Caco-2 (cell line): ENCODE measurements around the gene IRF2. TPM values are rescaled to one million over a fixed set of nuclear protein-coding genes. Genes with fewer than 3 reads are reported as not detected.

Experiments used
- BruUV-seq: library from RNA; stranded (reverse); fragments of 400-500 nt; replicated peaks from 2 replicates; lab custom pipeline; 2021; lab: Mats Ljungman, UMichigan
- CTCF ChIA-PET: fragments of 300-600 bp; sonication (Branson Sonifier 250); formaldehyde crosslinking; loops from one replicate; lab custom pipeline; 2022; ENCODE audit warnings: antibody characterized with exemption; lab: Charles Lee
- POLR2A ChIA-PET: fragments of 300-600 bp; sonication (Branson Sonifier 250); formaldehyde crosslinking; loops from one replicate; lab custom pipeline; 2022; ENCODE audit warnings: antibody characterized with exemption; lab: Charles Lee
- DNase-seq, 2 experiments: peaks; one replicate each; pipeline versions ENCODE4 v3.0.0 to v3.0.0-alpha.2; 2020 to 2022
- H3K27me3 ChIP-seq: replicated peaks from 2 replicates; pipeline ENCODE4 v1.6.0; 2011; ENCODE audit warnings: low read length; ENCODE audit not compliant: control insufficient read depth, insufficient read depth
- H3K36me3 ChIP-seq: 2 replicates; pipeline ENCODE4 v1.5.1; 2011; ENCODE audit warnings: low read length; ENCODE audit not compliant: control insufficient read depth, insufficient read depth
- H3K4me1 ChIP-seq: fragments of 250-450 bp; sonication (Bioruptor Pico); 2 replicates; pipeline ENCODE4 v1.5.1; 2020; ENCODE audit warnings: mild to moderate bottlenecking
- H3K4me3 ChIP-seq: 2 replicates; pipeline ENCODE4 v1.5.1; 2011; ENCODE audit warnings: low read depth, mild to moderate bottlenecking, control low read depth, low read length
- H3K9me3 ChIP-seq: fragments of 250-450 bp; sonication (Bioruptor Pico); 2 replicates; pipeline ENCODE4 v1.5.1; 2020; ENCODE audit warnings: mild to moderate bottlenecking, moderate library complexity
- H3K27ac Mint-ChIP-seq: one replicate; pipeline ENCODE4 v1.8.0; 2022; ENCODE audit warnings: mixed read lengths; ENCODE audit not compliant: unreplicated experiment
- H3K27me3 Mint-ChIP-seq: one replicate; pipeline ENCODE4 v1.8.0; 2022; ENCODE audit warnings: mixed read lengths; ENCODE audit not compliant: insufficient read depth, unreplicated experiment
- H3K36me3 Mint-ChIP-seq: one replicate; pipeline ENCODE4 v1.8.0; 2022; ENCODE audit warnings: mild to moderate bottlenecking, mixed read lengths; ENCODE audit not compliant: insufficient read depth, unreplicated experiment
- H3K4me1 Mint-ChIP-seq: one replicate; pipeline ENCODE4 v1.8.0; 2022; ENCODE audit warnings: low read depth, mixed read lengths; ENCODE audit not compliant: unreplicated experiment
- H3K4me3 Mint-ChIP-seq: one replicate; pipeline ENCODE4 v1.8.0; 2022; ENCODE audit warnings: mild to moderate bottlenecking, moderate library complexity, mixed read lengths; ENCODE audit not compliant: unreplicated experiment
- H3K9me3 Mint-ChIP-seq: one replicate; pipeline ENCODE4 v1.8.0; 2022; ENCODE audit warnings: mixed read lengths; ENCODE audit not compliant: unreplicated experiment
- CTCF ChIP-seq, 2 experiments: fragments of 200-600 bp in 1 of 2; IDR thresholded peaks; 1 replicate in 1 of 2; 2 replicates in 1 of 2; pipeline versions ENCODE4 v1.5.1 to v1.8.0; 2011 to 2022; ENCODE audit warnings: antibody characterized with exemption in 1 of 2, control low read depth in 1 of 2, inconsistent platforms in 1 of 2, low read depth in 1 of 2, low read length in 1 of 2, mild to moderate bottlenecking in 1 of 2, moderate library complexity in 1 of 2; ENCODE audit not compliant: insufficient read depth in 1 of 2, severe bottlenecking in 1 of 2, unreplicated experiment in 1 of 2
- intact Hi-C: fragments of 100-400 bp; cut with micrococcal nuclease; formaldehyde crosslinking; loops from one replicate; pipeline ENCODE4 v1.10.0; 2022; ENCODE audit not compliant: unreplicated experiment
- total RNA-seq: library from RNA; stranded (reverse); gene quantifications from 2 replicates; pipeline ENCODE4 v1.2.3, GENCODE V29; 2022

The IRF2 gene
- total RNA-seq, 1 experiment from 2014 or later: 9.2 TPM

DNA sequence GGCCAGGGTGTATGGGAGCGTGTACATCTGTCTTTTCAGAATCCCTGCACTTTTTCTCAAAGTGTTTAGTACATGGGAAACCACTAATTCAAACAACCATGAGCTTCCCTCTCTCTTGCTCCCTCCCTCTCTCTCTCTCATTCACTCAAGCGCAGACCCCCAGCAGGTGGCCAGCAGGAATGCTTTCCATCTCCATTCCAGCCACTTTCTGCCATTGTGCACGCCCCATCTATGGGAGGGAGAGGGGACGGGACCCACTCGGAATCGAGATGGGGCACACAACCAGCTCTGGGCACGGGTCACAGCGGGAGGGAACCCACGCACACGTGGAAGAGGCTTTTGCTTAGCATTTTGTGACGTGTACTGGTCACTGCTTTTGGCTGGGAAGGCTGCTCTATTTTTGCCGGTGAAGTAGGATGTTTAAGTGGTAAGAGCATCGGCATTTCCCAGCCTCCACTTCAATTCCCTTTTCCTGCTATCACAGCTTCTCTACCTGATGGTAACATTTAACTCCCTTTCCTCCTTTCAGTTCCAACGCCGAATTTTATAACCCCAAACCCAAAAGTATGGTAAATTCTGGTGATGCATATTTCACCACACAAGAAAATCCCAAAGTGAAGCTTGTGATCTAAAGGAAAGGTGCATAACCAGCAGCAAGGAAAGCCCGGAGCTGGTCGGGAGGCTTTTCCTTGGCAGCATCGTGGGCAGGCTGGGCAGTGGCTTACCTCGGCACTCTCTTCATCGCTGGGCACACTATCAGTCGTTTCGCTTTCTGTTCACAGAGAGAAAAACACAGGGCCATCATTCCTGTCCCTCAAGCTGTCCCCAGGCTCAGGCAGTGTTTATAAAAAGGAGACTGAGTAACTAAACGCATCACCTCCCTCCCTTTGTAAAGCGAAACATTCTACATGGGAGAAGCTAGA, 84.1 kb downstream of the IRF2 start:
- no TSS peak for BruUV-seq

GRCh38 chr4:184388106-184388505, 86.2 kb downstream of the IRF2 start:
- H3K4me3 ChIP-seq: no peak overlapping the region
- Mint-ChIP-seq H3K4me3 (no peak overlapping the region), H3K27ac (no peak overlapping the region), H3K4me1 (peaks cover 24% of the 10 kb centered on the region), H3K36me3 (peaks cover 10% of the 10 kb centered on the region), H3K27me3 (no peaks in the 10 kb centered on the region), H3K9me3 (no peaks in the 10 kb centered on the region)
- no peaks in the 10 kb centered on the region for H3K9me3 ChIP-seq
- peaks cover 43% of the 10 kb centered on the region for H3K4me1 ChIP-seq
- ChIA-PET POLR2A (no interaction called here), CTCF (no interaction called here)
- H3K36me3 ChIP-seq: no peaks in the 10 kb centered on the region
- BruUV-seq: TSS peak; percentile 19
- DNase-seq: no peak
- intact Hi-C loops: no loop called here
- no peak for TF ChIP-seq CTCF (IDR thresholded peaks at IDR 0.05; ENCODE audit: insufficient read depth in 1 of 2, low read depth in 1 of 2, low read length in 1 of 2, severe bottlenecking in 1 of 2, unreplicated experiment in 1 of 2)
- H3K27me3 ChIP-seq: no peaks in the 10 kb centered on the region

More for the DNA sequence above, 84.1 kb downstream of the IRF2 start:
- H3K27ac Mint-ChIP-seq: no peak overlapping the region
- POLR2A ChIA-PET: no interaction called here
- peaks cover 24% of the 10 kb centered on the region for H3K4me1 Mint-ChIP-seq
- no peaks in the 10 kb centered on the region for H3K27me3 ChIP-seq
- no peak overlapping the region for H3K4me3 Mint-ChIP-seq
- H3K9me3 Mint-ChIP-seq: no peaks in the 10 kb centered on the region
- no peak for DNase-seq
- H3K36me3 ChIP-seq: no peaks in the 10 kb centered on the region
- TF ChIP-seq CTCF (IDR thresholded peaks at IDR 0.05; ENCODE audit: insufficient read depth in 1 of 2, low read depth in 1 of 2, low read length in 1 of 2, severe bottlenecking in 1 of 2, unreplicated experiment in 1 of 2): no peak
- no peaks in the 10 kb centered on the region for H3K27me3 Mint-ChIP-seq
- H3K36me3 Mint-ChIP-seq: peaks cover 6% of the 10 kb centered on the region
- H3K9me3 ChIP-seq: no peaks in the 10 kb centered on the region
- peaks cover 22% of the 10 kb centered on the region for H3K4me1 ChIP-seq
- CTCF ChIA-PET: no interaction called here
- no peak overlapping the region for H3K4me3 ChIP-seq
- intact Hi-C loops: no loop called here

DNA sequence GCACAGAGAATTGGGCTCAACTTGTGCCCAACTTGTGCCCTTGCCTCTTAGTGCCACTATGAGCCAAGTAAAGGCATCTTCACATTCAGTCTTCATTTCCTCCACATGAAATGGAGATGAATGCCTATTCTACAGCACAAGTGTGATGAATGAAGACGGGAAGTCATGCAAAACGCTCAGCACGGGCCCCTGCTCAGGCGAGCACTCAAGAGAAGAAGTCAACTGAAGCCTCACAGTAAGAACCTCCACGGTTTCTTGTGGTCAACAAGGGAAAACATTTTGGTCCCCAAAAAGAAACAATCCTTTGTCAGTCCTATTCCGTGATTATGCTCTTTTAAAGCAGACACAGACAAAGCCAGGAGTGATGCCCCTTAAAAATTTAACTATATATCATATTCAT, 87.0 kb downstream of the IRF2 start:
- Mint-ChIP-seq H3K4me3 (no peak overlapping the region), H3K27ac (no peak overlapping the region), H3K36me3 (peaks cover 10% of the 10 kb centered on the region), H3K27me3 (no peaks in the 10 kb centered on the region), H3K9me3 (no peaks in the 10 kb centered on the region), H3K4me1 (peaks cover 29% of the 10 kb centered on the region)
- Histone ChIP-seq H3K27me3 (no peaks in the 10 kb centered on the region), H3K4me1 (peaks cover 51% of the 10 kb centered on the region), H3K4me3 (no peak overlapping the region), H3K9me3 (no peaks in the 10 kb centered on the region), H3K36me3 (no peaks in the 10 kb centered on the region)
- POLR2A ChIA-PET: no interaction called here
- intact Hi-C loops: no loop called here
- CTCF ChIA-PET: no interaction called here
- DNase-seq: no peak
- TF ChIP-seq CTCF (IDR thresholded peaks at IDR 0.05; ENCODE audit: insufficient read depth in 1 of 2, low read depth in 1 of 2, low read length in 1 of 2, severe bottlenecking in 1 of 2, unreplicated experiment in 1 of 2): no peak
- BruUV-seq: no TSS peak
